Neutrophil (primary cell): ENCODE data around the gene SUPT3H.
"Not testable (repeated sequence)": the region's sequence is repeated elsewhere in the genome, so short reads cannot be mapped to it uniquely, and the experiment has no call there.

ENCODE experiments used
- H3K27ac ChIP-seq: fragments of 200-600 bp; sonication (generic); 2 replicates; pipeline ENCODE4 v1.5.1; 2016; ENCODE audit warnings: mild to moderate bottlenecking, moderate library complexity
- H3K27me3 ChIP-seq: fragments of 200-600 bp; sonication (generic); 2 replicates; pipeline ENCODE4 v1.6.0; 2016; ENCODE audit warnings: mild to moderate bottlenecking
- H3K36me3 ChIP-seq: fragments of 200-600 bp; sonication (generic); 2 replicates; pipeline ENCODE4 v1.5.1; 2017
- H3K4me1 ChIP-seq, 2 experiments: fragments of 200-600 bp in 1 of 2; sonication (generic) in 1 of 2; 1 replicate in 1 of 2; 2 replicates in 1 of 2; pipeline versions ENCODE4 v1.5.1 to v1.6.1; 2013 to 2016; ENCODE audit warnings: low read depth in 1 of 2, low read length in 1 of 2, mild to moderate bottlenecking in 1 of 2, moderate library complexity in 1 of 2; ENCODE audit not compliant: control insufficient read depth in 1 of 2, insufficient read depth in 1 of 2
- H3K4me3 ChIP-seq, 2 experiments: fragments of 200-600 bp in 1 of 2; sonication (generic) in 1 of 2; 1 replicate in 1 of 2; 2 replicates in 1 of 2; pipeline ENCODE4 v1.5.1; 2013 to 2016; ENCODE audit warnings: low read depth in 1 of 2, low read length in 1 of 2, mild to moderate bottlenecking in 1 of 2, moderate library complexity in 1 of 2
- H3K9me3 ChIP-seq: fragments of 200-600 bp; sonication (generic); 2 replicates; pipeline ENCODE4 v1.5.1; 2016
- TF ChIP-seq, protein P1 (sequence below): fragments of 200-600 bp; sonication (generic); IDR thresholded peaks from 2 replicates; pipeline ENCODE4 v1.5.1; 2016; ENCODE audit warnings: antibody characterized with exemption

The SUPT3H gene

DNA sequence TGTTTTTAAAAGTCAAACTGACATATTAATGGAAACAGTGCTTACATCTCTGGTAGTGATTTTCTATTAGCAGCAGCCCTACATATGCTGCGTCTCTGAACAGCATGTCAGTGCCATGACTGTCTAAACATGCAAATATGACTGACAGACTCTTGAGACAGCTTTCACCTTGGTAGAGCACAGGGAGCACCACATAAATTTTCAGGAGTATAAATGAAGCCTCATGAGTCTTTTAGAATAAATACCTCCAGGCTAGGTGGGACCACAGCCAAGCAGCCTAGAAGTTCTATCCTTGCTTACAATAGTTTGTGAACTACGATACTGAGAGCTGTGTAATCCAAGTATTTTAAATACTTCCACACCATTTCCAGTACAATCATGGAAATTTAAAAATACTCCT lies 460.3 kb downstream of the SUPT3H start:
- H3K4me3 ChIP-seq: no peak overlapping the region
- no peaks in the 10 kb centered on the region for H3K27me3 ChIP-seq
- H3K36me3 ChIP-seq: no peaks in the 10 kb centered on the region
- no peaks in the 10 kb centered on the region for H3K4me1 ChIP-seq
- H3K27ac ChIP-seq: no peak overlapping the region
- TF ChIP-seq, protein P1, sequence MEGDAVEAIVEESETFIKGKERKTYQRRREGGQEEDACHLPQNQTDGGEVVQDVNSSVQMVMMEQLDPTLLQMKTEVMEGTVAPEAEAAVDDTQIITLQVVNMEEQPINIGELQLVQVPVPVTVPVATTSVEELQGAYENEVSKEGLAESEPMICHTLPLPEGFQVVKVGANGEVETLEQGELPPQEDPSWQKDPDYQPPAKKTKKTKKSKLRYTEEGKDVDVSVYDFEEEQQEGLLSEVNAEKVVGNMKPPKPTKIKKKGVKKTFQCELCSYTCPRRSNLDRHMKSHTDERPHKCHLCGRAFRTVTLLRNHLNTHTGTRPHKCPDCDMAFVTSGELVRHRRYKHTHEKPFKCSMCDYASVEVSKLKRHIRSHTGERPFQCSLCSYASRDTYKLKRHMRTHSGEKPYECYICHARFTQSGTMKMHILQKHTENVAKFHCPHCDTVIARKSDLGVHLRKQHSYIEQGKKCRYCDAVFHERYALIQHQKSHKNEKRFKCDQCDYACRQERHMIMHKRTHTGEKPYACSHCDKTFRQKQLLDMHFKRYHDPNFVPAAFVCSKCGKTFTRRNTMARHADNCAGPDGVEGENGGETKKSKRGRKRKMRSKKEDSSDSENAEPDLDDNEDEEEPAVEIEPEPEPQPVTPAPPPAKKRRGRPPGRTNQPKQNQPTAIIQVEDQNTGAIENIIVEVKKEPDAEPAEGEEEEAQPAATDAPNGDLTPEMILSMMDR: no peak
- H3K9me3 ChIP-seq: no peaks in the 10 kb centered on the region

DNA sequence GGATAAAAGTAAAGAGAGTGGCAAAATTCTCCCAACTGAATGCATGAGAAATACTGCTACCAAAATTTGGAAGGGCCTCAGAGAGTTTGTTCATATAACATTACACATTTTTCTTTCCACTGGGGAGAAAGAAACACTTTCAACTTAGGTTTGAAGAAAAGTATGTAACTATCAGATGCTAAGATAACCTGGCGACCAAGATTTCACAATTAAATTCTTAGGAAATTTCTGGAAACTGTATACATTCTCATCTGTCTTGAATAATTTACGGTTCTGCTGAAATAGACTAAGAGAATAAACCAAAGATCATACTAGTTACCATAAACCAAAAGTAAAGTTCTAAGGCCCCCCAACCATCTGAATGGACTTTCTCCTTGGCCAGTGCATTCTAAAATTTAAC lies 462.6 kb downstream of the SUPT3H start:
- Histone ChIP-seq H3K27me3 (no peaks in the 10 kb centered on the region), H3K4me1 (no peaks in the 10 kb centered on the region), H3K4me3 (no peak overlapping the region), H3K9me3 (no peaks in the 10 kb centered on the region), H3K36me3 (no peaks in the 10 kb centered on the region), H3K27ac (no peak overlapping the region)
- TF ChIP-seq, protein P1: no peak

DNA sequence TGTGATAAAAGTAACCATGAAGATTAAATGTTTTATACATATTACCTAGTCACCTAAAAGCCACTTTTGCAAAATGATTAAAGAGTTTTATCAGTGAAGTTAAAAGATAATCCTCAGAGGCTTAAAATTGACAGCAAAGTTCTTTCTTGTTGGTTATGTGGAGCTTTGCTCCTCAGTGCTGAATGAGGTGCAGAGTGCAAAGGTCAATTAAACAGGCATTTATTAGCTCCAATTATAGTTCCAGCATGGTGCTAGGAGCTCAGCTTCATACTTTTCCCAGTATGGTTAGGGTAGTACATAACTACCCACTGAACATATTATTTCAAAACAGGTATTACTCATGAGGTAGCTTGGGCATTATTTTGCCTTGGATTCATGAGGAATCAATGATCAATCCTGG lies 463.6 kb downstream of the SUPT3H start:
- TF ChIP-seq, protein P1: no peak

DNA sequence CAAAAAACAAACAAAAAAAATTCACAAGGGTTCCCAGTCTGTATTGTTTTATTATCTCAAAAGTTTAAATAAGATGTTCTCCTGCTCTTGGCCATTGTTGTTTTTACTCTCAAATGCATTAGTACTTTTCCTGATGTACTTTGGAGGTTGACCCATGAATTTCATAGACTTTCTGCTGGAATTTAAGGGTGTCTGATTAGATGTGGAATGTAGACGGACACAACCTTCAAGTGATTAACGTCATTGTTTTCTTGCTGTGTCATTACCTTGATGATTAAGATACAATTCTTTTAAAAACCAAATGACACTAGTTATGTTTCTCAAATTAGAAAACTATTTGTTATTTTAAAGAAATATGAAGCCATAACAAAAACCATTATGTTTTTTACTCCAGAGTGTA lies 471.0 kb downstream of the SUPT3H start:
- H3K9me3 ChIP-seq: no peaks in the 10 kb centered on the region
- TF ChIP-seq, protein P1: no peak

More for the DNA sequence above, 463.6 kb downstream of the SUPT3H start:
- Histone ChIP-seq H3K4me3 (no peak overlapping the region), H3K27ac (no peak overlapping the region), H3K36me3 (no peaks in the 10 kb centered on the region), H3K4me1 (no peaks in the 10 kb centered on the region), H3K9me3 (no peaks in the 10 kb centered on the region), H3K27me3 (no peaks in the 10 kb centered on the region)

DNA sequence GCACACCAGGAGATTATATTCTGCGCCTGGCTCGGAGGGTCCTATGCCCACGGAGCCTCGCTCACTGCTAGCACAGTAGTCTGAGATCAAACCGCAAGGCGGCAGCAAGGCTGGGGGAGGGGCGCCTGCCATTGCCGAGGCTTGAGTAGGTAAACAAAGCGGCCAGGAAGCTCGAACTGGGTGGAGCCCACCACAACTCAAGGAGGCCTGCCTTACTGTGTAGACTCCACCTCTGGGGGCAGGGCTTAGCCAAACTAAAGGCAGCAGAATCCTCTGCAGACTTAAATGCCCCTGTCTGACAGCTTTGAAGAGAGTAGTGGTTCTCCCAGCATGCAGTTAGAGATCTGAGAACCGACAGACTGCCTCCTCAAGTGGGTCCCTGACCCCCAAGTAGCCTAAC lies 477.4 kb downstream of the SUPT3H start:
- not testable (repeated sequence) for H3K36me3 ChIP-seq, H3K27me3 ChIP-seq, H3K4me1 ChIP-seq, H3K27ac ChIP-seq, H3K9me3 ChIP-seq, H3K4me3 ChIP-seq

More for the DNA sequence above, 471.0 kb downstream of the SUPT3H start:
- Histone ChIP-seq H3K36me3 (no peaks in the 10 kb centered on the region), H3K4me3 (no peak overlapping the region), H3K27me3 (no peaks in the 10 kb centered on the region), H3K4me1 (no peaks in the 10 kb centered on the region), H3K27ac (no peak overlapping the region)

GRCh38 chr6:44898296-44898930 lies 479.3 kb downstream of the SUPT3H start:
- Histone ChIP-seq H3K36me3 (no peaks in the 10 kb centered on the region), H3K27ac (no peak overlapping the region)
- TF ChIP-seq, protein P1: no peak

More at GRCh38 chr6:44898296-44898930, 479.3 kb downstream of the SUPT3H start:
- Histone ChIP-seq H3K4me1 (no peaks in the 10 kb centered on the region), H3K4me3 (no peak overlapping the region), H3K9me3 (no peaks in the 10 kb centered on the region), H3K27me3 (no peaks in the 10 kb centered on the region)
